Neural crest cell (in vitro differentiated cells): Measurements from ENCODE around the gene RAB6A. TPM values are rescaled to one million over a fixed set of nuclear protein-coding genes. Genes with fewer than 3 reads are reported as not detected.

Experiments
- DNase-seq: peaks from one replicate; pipeline ENCODE4 v3.0.0; 2021; ENCODE audit warnings: low read depth, mixed read lengths, low spot score
- H3K27ac Mint-ChIP-seq: one replicate; pipeline ENCODE4 v1.8.0; 2021; ENCODE audit warnings: mild to moderate bottlenecking, mixed read lengths; ENCODE audit not compliant: unreplicated experiment
- H3K27me3 Mint-ChIP-seq: 2 replicates; pipeline ENCODE4 v1.8.0; 2021; ENCODE audit warnings: low read depth, mild to moderate bottlenecking, mixed read lengths
- H3K36me3 Mint-ChIP-seq: 2 replicates; pipeline ENCODE4 v1.8.0; 2021; ENCODE audit warnings: low read depth, mild to moderate bottlenecking, mixed read lengths
- H3K4me1 Mint-ChIP-seq: 2 replicates; pipeline ENCODE4 v1.8.0; 2021; ENCODE audit warnings: mixed read lengths
- H3K4me3 Mint-ChIP-seq: one replicate; pipeline ENCODE4 v1.8.0; 2021; ENCODE audit warnings: mild to moderate bottlenecking, mixed read lengths
- H3K9me3 Mint-ChIP-seq: 2 replicates; pipeline ENCODE4 v1.8.0; 2021; ENCODE audit warnings: mixed read lengths
- total RNA-seq: library from RNA; stranded (reverse); gene quantifications from 2 replicates; pipeline ENCODE4 v1.2.1, GENCODE V29; 2021
- TF ChIP-seq, protein P1 (sequence below): fragments of 200-600 bp; sonication (generic); conservative IDR thresholded peaks from 2 replicates; pipeline ENCODE4 v1.5.0; 2021; ENCODE audit warnings: antibody characterized with exemption, mild to moderate bottlenecking

The RAB6A gene
- total RNA-seq, 1 donor from 2014 or later, result 85.9 TPM

DNA sequence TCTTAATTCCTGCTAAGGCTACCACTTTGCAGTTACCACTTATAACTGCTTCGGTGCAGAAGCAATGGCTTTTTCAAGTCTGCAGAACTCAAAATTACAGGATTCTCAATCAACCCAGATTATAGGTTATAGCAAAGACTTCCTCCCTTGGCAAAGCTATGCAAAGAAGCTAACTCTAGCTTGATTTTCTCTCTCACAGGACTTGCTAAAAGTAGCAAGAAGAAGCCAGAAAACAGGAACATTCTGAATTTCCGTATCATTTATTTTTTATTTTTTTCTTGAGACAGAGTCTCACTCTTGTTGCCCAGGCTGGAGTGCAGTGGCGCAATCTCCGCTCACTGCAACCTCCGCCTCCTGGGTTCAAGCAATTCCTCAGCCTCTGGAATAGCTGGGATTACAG lies 125.2 kb downstream of the RAB6A start:
- Mint-ChIP-seq H3K9me3 (peaks cover 3% of the 10 kb centered on the region), H3K4me1 (peaks cover 16% of the 10 kb centered on the region), H3K36me3 (no peaks in the 10 kb centered on the region), H3K27me3 (no peaks in the 10 kb centered on the region), H3K4me3 (no peak overlapping the region), H3K27ac (no peak overlapping the region)
- TF ChIP-seq, protein P1, sequence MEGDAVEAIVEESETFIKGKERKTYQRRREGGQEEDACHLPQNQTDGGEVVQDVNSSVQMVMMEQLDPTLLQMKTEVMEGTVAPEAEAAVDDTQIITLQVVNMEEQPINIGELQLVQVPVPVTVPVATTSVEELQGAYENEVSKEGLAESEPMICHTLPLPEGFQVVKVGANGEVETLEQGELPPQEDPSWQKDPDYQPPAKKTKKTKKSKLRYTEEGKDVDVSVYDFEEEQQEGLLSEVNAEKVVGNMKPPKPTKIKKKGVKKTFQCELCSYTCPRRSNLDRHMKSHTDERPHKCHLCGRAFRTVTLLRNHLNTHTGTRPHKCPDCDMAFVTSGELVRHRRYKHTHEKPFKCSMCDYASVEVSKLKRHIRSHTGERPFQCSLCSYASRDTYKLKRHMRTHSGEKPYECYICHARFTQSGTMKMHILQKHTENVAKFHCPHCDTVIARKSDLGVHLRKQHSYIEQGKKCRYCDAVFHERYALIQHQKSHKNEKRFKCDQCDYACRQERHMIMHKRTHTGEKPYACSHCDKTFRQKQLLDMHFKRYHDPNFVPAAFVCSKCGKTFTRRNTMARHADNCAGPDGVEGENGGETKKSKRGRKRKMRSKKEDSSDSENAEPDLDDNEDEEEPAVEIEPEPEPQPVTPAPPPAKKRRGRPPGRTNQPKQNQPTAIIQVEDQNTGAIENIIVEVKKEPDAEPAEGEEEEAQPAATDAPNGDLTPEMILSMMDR, result no peak
- DNase-seq, result no peak

DNA sequence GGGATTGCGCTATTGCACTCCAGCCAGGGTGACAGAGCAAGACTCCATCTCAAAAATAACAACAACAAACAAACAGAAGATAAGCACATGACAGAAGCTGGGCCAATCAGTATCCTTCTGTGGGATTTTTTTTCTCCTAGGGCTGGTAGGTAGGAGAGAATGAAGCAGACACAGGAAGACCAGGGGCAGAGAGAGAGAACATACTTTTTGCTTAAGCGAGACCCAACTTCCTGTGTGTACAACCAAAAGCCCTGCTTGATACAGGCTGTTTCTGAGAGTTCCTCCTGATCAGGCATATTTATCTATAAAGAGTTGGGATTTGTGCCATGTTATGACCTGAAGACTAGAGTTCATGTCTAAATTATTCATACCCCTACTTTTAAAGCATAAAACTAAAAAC lies 126.9 kb downstream of the RAB6A start:
- Mint-ChIP-seq H3K9me3 (peaks cover 3% of the 10 kb centered on the region), H3K27me3 (no peaks in the 10 kb centered on the region), H3K4me3 (no peak overlapping the region), H3K27ac (no peak overlapping the region), H3K4me1 (peaks cover 27% of the 10 kb centered on the region), H3K36me3 (no peaks in the 10 kb centered on the region)
- DNase-seq, result no peak
- TF ChIP-seq, protein P1, result no peak

DNA sequence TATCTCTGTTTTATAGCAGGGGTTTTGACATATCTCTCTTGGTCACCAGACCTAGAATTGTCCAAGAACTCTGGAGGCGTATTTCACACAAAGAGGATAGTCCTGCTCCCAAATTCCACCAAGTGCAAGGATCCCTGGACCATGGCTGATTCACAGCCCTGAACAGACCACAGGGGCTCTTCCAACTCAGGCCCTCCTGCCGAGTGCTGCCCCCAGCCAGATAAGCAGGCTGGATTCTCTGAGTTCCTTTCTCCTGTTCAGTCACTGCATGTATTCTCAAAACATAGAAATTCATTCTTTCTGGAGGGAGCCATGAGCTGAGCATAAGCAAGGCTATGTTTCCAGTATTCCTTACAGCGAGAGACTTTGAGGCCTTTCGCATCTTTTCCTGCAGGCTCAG lies 127.9 kb downstream of the RAB6A start:
- H3K4me1 Mint-ChIP-seq, result peaks cover 32% of the 10 kb centered on the region
- H3K9me3 Mint-ChIP-seq, result peaks cover 3% of the 10 kb centered on the region
- no peak overlapping the region for H3K27ac Mint-ChIP-seq

GRCh38 chr11:73629907-73630306 lies 131.0 kb downstream of the RAB6A start:
- no peak overlapping the region for H3K4me3 Mint-ChIP-seq
- DNase-seq, result no peak
- TF ChIP-seq, protein P1, result no peak
- H3K4me1 Mint-ChIP-seq, result peaks cover 41% of the 10 kb centered on the region
- peaks cover 2% of the 10 kb centered on the region for H3K27me3 Mint-ChIP-seq
- no peaks in the 10 kb centered on the region for H3K9me3 Mint-ChIP-seq
- H3K36me3 Mint-ChIP-seq, result no peaks in the 10 kb centered on the region
- no peak overlapping the region for H3K27ac Mint-ChIP-seq

More for the DNA sequence above, 127.9 kb downstream of the RAB6A start:
- Mint-ChIP-seq H3K4me3 (no peak overlapping the region), H3K27me3 (no peaks in the 10 kb centered on the region), H3K36me3 (no peaks in the 10 kb centered on the region)
- TF ChIP-seq, protein P1, result no peak
- DNase-seq, result no peak

- no peak overlapping the region for H3K4me3 Mint-ChIP-seq
- peak; percentile 78 for DNase-seq
- no peaks in the 10 kb centered on the region for H3K9me3 Mint-ChIP-seq
- peaks cover 26% of the 10 kb centered on the region for H3K4me1 Mint-ChIP-seq
- H3K27me3 Mint-ChIP-seq, result peaks cover 20% of the 10 kb centered on the region
- TF ChIP-seq, protein P1, result peak; percentile 95
- no peak overlapping the region for H3K27ac Mint-ChIP-seq
- no peaks in the 10 kb centered on the region for H3K36me3 Mint-ChIP-seq
Measured at GRCh38 chr11:73625696-73626318, 135.1 kb downstream of the RAB6A start.

Other genes starting within 250 kb of the RAB6A start
- gene FAM168A, start 163.0 kb downstream of the RAB6A start, total RNA-seq, result 46.6 and 47.3 TPM in 2 replicates
- 42.6 and 42.7 TPM in 2 replicates for gene PLEKHB1, start 114.5 kb downstream of the RAB6A start, total RNA-seq
- 51.4 and 53.5 TPM in 2 replicates for gene MRPL48, start 26.8 kb upstream of the RAB6A start, total RNA-seq
- 86.7 and 86.9 TPM in 2 replicates for gene COA4, start 115.8 kb upstream of the RAB6A start, total RNA-seq
- gene PAAF1, start 115.9 kb upstream of the RAB6A start, total RNA-seq, result 27.5 and 33.2 TPM in 2 replicates
- gene DNAJB13, start 190.0 kb upstream of the RAB6A start, total RNA-seq, result 0.32 and 0.35 TPM in 2 replicates
- 66.4 and 71.4 TPM in 2 replicates for gene UCP2, start 221.8 kb upstream of the RAB6A start, total RNA-seq
- 4.0 TPM in 2 replicates for gene UCP3, start 248.0 kb upstream of the RAB6A start, total RNA-seq